HCT116 (cell line): ENCODE results near the gene SDF2. TPM values are rescaled to one million over a fixed set of nuclear protein-coding genes. Genes with fewer than 3 reads are reported as not detected.

Source experiments
- ATAC-seq: fragments of 200-7000 bp; cut with Tn5 transposase; 2 replicates; pipeline ENCODE4 v1.9.1; 2020; ENCODE audit warnings: mild to moderate bottlenecking, moderate library complexity
- BruUV-seq: library from RNA; stranded (reverse); fragments of 400-500 nt; replicated peaks from 2 replicates; lab custom pipeline; 2021; lab: Mats Ljungman, UMichigan
- CTCF ChIA-PET: fragments of 300-600 bp; sonication (Branson Sonifier 250); formaldehyde crosslinking; loops from one replicate; lab custom pipeline; 2021; ENCODE audit warnings: antibody characterized with exemption; lab: Charles Lee
- POLR2A ChIA-PET: fragments of 300-600, 350-600 bp; sonication (Branson Sonifier 250); formaldehyde crosslinking; loops from one replicate; lab custom pipeline; 2021; ENCODE audit warnings: antibody characterized with exemption; lab: Charles Lee
- RAD21 ChIA-PET, 2 experiments: fragments of 300-600 bp; sonication (Branson Sonifier 250); formaldehyde crosslinking; loops; one replicate each; lab custom pipeline; 2023; ENCODE audit warnings: low total read pairs in 2 of 2; ENCODE audit not compliant: uncharacterized antibody in 2 of 2, unreplicated experiment in 2 of 2, low non-redundant PET in 1 of 2; lab: Charles Lee
- DNase-seq: peaks from one replicate; pipeline ENCODE4 v3.0.0-alpha.2; 2010; ENCODE audit warnings: low read depth, low spot score
- H2AFZ ChIP-seq: fragments of 200-600 bp; shearing (Covaris generic), sonication (generic); 2 replicates; pipeline ENCODE4 v1.6.1; 2017; ENCODE audit warnings: low read depth, mixed run types, mixed read lengths, antibody characterized with exemption, low read length; ENCODE audit not compliant: poor library complexity, severe bottlenecking
- H3K27ac ChIP-seq: 2 replicates; pipeline ENCODE4 v1.5.1; 2012; ENCODE audit warnings: low read depth, low read length
- H3K27me3 ChIP-seq: fragments of 200-600 bp; sonication (generic); 2 replicates; pipeline ENCODE4 v1.6.1; 2016; ENCODE audit warnings: mixed run types, low read length, mixed read lengths; ENCODE audit not compliant: insufficient read depth
- H3K36me3 ChIP-seq, 2 experiments: fragments of 200-500 bp in 1 of 2; fragments of 200-600 bp in 1 of 2; sonication (Bioruptor generic) in 1 of 2; sonication (generic) in 1 of 2; 2 replicates each; pipeline versions ENCODE4 v1.5.1 to v1.6.1; 2014 to 2016; ENCODE audit warnings: low read length in 2 of 2, inconsistent platforms in 1 of 2, mixed read lengths in 1 of 2, mixed run types in 1 of 2; ENCODE audit not compliant: insufficient read depth in 2 of 2, control insufficient read depth in 1 of 2
- H3K4me1 ChIP-seq, 2 experiments: fragments of 200-600 bp in 1 of 2; sonication (generic) in 1 of 2; 2 replicates each; pipeline versions ENCODE4 v1.5.1 to v1.6.1; 2012 to 2017; ENCODE audit warnings: low read length in 2 of 2, inconsistent platforms in 1 of 2, mild to moderate bottlenecking in 1 of 2, mixed read lengths in 1 of 2, mixed run types in 1 of 2, moderate library complexity in 1 of 2; ENCODE audit not compliant: insufficient read depth in 2 of 2, control insufficient read depth in 1 of 2
- H3K4me2 ChIP-seq: fragments of 200-600 bp; sonication (generic); 2 replicates; pipeline ENCODE4 v1.6.1; 2017; ENCODE audit warnings: mixed run types, low read length, mixed read lengths
- H3K4me3 ChIP-seq, 2 experiments: fragments of 200-600 bp in 1 of 2; sonication (generic) in 1 of 2; replicated peaks in 1 of 2; 2 replicates each; pipeline ENCODE4 v1.5.1; 2011 to 2016; ENCODE audit warnings: low read length in 2 of 2, control low read depth in 1 of 2, low read depth in 1 of 2, mild to moderate bottlenecking in 1 of 2, mixed read lengths in 1 of 2, mixed run types in 1 of 2
- H3K79me2 ChIP-seq: fragments of 200-600 bp; sonication (generic); 2 replicates; pipeline ENCODE4 v1.6.1; 2017; ENCODE audit warnings: mild to moderate bottlenecking, mixed run types, low read length, moderate library complexity, mixed read lengths; ENCODE audit not compliant: insufficient read depth
- H3K9ac ChIP-seq: fragments of 200-600 bp; sonication (generic); 2 replicates; pipeline ENCODE4 v1.6.1; 2016; ENCODE audit warnings: low read length, mixed read lengths
- H3K9me2 ChIP-seq: fragments of 200-600 bp; sonication (generic), shearing (Covaris generic); 2 replicates; pipeline ENCODE4 v1.6.1; 2017; ENCODE audit warnings: mixed run types, mild to moderate bottlenecking, moderate library complexity; ENCODE audit not compliant: insufficient read depth
- H3K9me3 ChIP-seq, 2 experiments: fragments of 200-500 bp in 1 of 2; fragments of 200-600 bp in 1 of 2; sonication (Bioruptor generic) in 1 of 2; sonication (generic) in 1 of 2; 2 replicates each; pipeline ENCODE4 v1.6.1; 2014 to 2017; ENCODE audit warnings: low read length in 2 of 2, mixed read lengths in 2 of 2, inconsistent platforms in 1 of 2, low read depth in 1 of 2, mild to moderate bottlenecking in 1 of 2, mixed run types in 1 of 2, moderate library complexity in 1 of 2; ENCODE audit not compliant: control insufficient read depth in 1 of 2, insufficient read depth in 1 of 2
- H4K20me1 ChIP-seq: fragments of 200-600 bp; sonication (generic), shearing (Covaris generic); 2 replicates; pipeline ENCODE4 v1.6.1; 2017; ENCODE audit warnings: mixed run types, mild to moderate bottlenecking, moderate library complexity; ENCODE audit not compliant: insufficient read depth
- ATF3 ChIP-seq: IDR thresholded peaks from 2 replicates; pipeline ENCODE4 v1.6.1; 2012
- CTCF ChIP-seq, 3 experiments: fragments of 200-600 bp in 1 of 3; sonication (generic) in 1 of 3; IDR thresholded peaks in 2 of 3; conservative IDR thresholded peaks in 1 of 3; 2 replicates each; pipeline ENCODE4 v1.5.1; 2012 to 2017; ENCODE audit warnings: low read depth in 2 of 3, low read length in 2 of 3, antibody characterized with exemption in 1 of 3, borderline replicate concordance in 1 of 3, control low read depth in 1 of 3, mild to moderate bottlenecking in 1 of 3, mixed read lengths in 1 of 3, mixed run types in 1 of 3, moderate library complexity in 1 of 3; ENCODE audit not compliant: insufficient read depth in 1 of 3
- FOSL1 ChIP-seq: IDR thresholded peaks from 2 replicates; pipeline ENCODE4 v1.6.1; 2012; ENCODE audit warnings: low read depth
- POLR2A ChIP-seq: IDR thresholded peaks from 2 replicates; pipeline ENCODE4 v1.7.0; 2011; ENCODE audit warnings: borderline replicate concordance; ENCODE audit not compliant: insufficient read depth, insufficient read length; ENCODE audit errors: extremely low read depth
- POLR2AphosphoS5 ChIP-seq: IDR thresholded peaks from 2 replicates; pipeline ENCODE4 v1.6.1; 2011; ENCODE audit warnings: mild to moderate bottlenecking, low read depth, low read length, moderate library complexity
- REST ChIP-seq: IDR thresholded peaks from 2 replicates; pipeline ENCODE4 v1.6.1; 2012; ENCODE audit warnings: low read depth
- TCF7L2 ChIP-seq: IDR thresholded peaks from 2 replicates; pipeline ENCODE4 v1.7.0; 2011; ENCODE audit warnings: borderline replicate concordance, inconsistent platforms; ENCODE audit not compliant: insufficient read depth, insufficient read length; ENCODE audit errors: extremely low read depth
- ZBTB33 ChIP-seq: IDR thresholded peaks from 2 replicates; pipeline ENCODE4 v1.6.1; 2011; ENCODE audit warnings: mild to moderate bottlenecking, low read length, moderate library complexity; ENCODE audit not compliant: insufficient replicate concordance; ENCODE audit errors: extremely low read depth
- ZFX ChIP-seq: fragments of 450-650 bp; IDR thresholded peaks from 2 replicates; pipeline ENCODE4 v1.6.1; 2017
- ZNF274 ChIP-seq: fragments of 200-500 bp; sonication (Bioruptor generic); IDR thresholded peaks from 2 replicates; pipeline ENCODE4 v1.6.1; 2014; ENCODE audit warnings: mild to moderate bottlenecking, low read depth, low read length, inconsistent platforms
- intact Hi-C: fragments of 100-400 bp; cut with micrococcal nuclease; formaldehyde crosslinking; loops from 2 replicates; pipeline ENCODE4 v1.10.0; 2022
- total RNA-seq: library from RNA; stranded (reverse); gene quantifications from one replicate; pipeline ENCODE4 v1.2.1, GENCODE V29; 2021; ENCODE audit not compliant: unreplicated experiment

Gene SDF2
- total RNA-seq, 1 experiment from 2014 or later: 41.3 TPM

- no peaks in the 10 kb centered on the region for H3K27me3 ChIP-seq
- POLR2A ChIA-PET: no interaction called here
- H3K4me3 ChIP-seq: no peak overlapping the region
- ATAC-seq (no peak), DNase-seq (no peak)
- H2AFZ ChIP-seq: no peak overlapping the region
- RAD21 ChIA-PET: no interaction called here
- H3K4me2 ChIP-seq: no peak overlapping the region
- CTCF ChIA-PET: no interaction called here
- TF ChIP-seq ZNF274: no peak
- no peak for TF ChIP-seq CTCF (IDR thresholded peaks at IDR 0.05 in 2 of 3, conservative IDR thresholded peaks at IDR 0.05 in 1 of 3; ENCODE audit: borderline replicate concordance in 1 of 3, insufficient read depth in 1 of 3, low read depth in 2 of 3, low read length in 2 of 3)
- no peak for TF ChIP-seq TCF7L2
- no peak for TF ChIP-seq REST
- no peak for TF ChIP-seq ZFX
- no peak for TF ChIP-seq POLR2A
- no peak for TF ChIP-seq FOSL1
- no peak for TF ChIP-seq ATF3
- TF ChIP-seq ZBTB33: no peak
- TF ChIP-seq POLR2AphosphoS5: no peak
- no peaks in the 10 kb centered on the region for H4K20me1 ChIP-seq
- BruUV-seq: no TSS peak
- no peak overlapping the region for H3K9ac ChIP-seq
- no peaks in the 10 kb centered on the region for H3K4me1 ChIP-seq
- H3K9me2 ChIP-seq: no peaks in the 10 kb centered on the region
- no peak overlapping the region for H3K27ac ChIP-seq
- no peaks in the 10 kb centered on the region for H3K9me3 ChIP-seq
- H3K36me3 ChIP-seq: peaks cover 84 to 91% of the 10 kb centered on the region in 2 experiments
- intact Hi-C loops: no loop called here
- no peaks in the 10 kb centered on the region for H3K79me2 ChIP-seq
Observed at GRCh38 chr17:28620010-28620409, 41.7 kb downstream of the SDF2 start.
